Daoy (cell line): ENCODE measurements around the gene LYZL1. TPM values are rescaled to one million over a fixed set of nuclear protein-coding genes. Genes with fewer than 3 reads are reported as not detected.
"Not testable (repeated sequence)": the region's sequence is repeated elsewhere in the genome, so short reads cannot be mapped to it uniquely, and the experiment has no call there.

ENCODE experiments used
- DNase-seq: peaks from one replicate; pipeline ENCODE4 v3.0.0-alpha.2; 2015; ENCODE audit warnings: low read depth
- total RNA-seq: library from RNA; depleted of rRNA; stranded (reverse); fragments of >200 nt; shearing (Covaris generic); gene quantifications from 2 replicates; pipeline ENCODE4 v1.2.3, GENCODE V29; 2014

The LYZL1 gene
- total RNA-seq, 1 experiment from 2014 or later = not detected

- no peak for DNase-seq
Observed at GRCh38 chr10:29329420-29329819, 40.5 kb downstream of the LYZL1 start.

DNA sequence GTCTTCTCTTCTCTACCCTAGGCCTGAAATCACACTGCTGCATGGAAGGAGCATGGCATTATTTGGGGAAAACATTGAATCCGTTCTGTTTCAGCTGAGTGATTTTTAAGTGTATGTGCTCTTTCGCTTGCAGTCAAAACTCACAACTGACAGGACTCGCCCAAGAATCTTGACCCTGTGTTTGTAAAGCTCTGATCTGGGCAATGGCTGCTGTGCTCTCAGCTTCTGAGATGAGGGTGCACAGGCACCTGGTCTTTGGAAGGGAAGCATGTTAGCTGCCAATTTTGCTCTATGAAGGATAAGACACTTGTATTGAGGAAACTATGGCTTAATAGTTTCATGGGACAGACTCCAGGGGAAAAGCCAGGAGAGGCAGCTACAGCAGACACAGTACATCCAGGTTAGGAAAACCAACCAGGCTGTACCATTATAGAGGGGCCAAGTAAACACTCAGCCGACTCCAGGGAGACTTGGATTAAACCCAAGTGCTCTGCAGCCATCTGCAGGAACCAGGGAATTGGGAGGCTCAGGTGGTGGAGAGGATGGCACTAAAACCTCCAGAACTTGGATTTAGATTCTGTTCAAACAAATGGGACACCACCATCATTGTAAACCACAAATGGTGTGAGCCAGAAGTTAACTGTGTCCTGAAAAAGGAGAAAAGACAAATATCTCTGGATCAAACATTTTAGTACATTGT, 43.3 kb downstream of the LYZL1 start:
- DNase-seq = no peak

DNA sequence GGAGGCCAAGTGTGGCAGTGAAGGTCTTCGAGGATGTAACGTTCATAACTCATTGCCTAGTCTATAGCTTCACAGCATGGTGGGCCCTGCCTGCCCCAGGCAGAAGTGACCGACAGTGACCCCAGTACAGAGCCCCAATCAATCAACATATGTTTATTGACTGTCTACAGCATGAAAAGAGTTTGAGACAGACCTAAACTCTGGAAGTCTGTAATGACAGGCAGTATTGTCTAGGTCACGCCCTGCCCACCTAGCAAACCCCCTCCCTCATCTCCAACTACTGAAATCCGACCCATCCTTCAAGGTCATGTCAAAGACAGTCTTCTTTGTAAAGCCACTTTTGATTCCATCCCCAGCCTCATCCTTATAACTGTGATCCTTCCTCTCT, 43.9 kb downstream of the LYZL1 start:
- no peak for DNase-seq

- DNase-seq = not testable (repeated sequence)
Observed at GRCh38 chr10:29337526-29337925, 48.7 kb downstream of the LYZL1 start.

- DNase-seq = no peak
Observed at GRCh38 chr10:29343607-29344038, 54.8 kb downstream of the LYZL1 start.

DNA sequence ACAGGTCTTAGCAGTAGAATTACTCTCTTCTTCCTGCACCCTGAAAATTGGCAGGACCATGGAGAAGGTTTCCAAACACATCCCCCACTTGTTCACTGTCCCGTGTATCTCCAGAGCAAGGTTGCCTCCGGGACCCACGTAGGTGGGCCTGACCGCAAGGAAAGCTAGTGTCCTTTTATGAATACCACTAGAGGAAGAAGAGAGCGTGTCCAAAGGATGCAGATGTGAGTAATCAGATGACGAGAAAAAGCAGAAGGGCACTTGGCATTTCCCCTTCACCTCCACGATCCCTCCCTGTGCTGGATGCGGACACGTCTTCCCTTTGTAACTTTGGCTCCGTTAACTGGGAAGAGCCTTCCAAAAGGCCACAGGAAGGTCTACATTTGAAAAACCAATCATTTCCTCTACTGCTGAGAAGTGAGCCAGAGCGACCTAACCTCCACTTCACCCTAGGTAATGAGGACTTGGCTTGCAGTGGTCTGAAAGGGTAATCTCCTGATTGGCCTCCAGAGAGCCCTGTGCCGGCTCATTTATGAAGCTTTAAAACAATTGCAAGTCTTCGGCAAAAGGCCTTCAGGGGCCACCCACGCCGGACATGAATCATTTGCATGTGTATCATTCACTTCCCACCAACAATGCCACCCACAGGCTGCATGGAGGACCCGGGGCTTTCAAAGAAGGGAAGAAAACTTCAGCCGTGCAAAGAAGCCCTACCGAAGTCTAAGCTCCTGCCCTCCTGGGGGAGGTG, 55.4 kb downstream of the LYZL1 start:
- DNase-seq = peak; percentile 72

GRCh38 chr10:29345144-29345909, 56.5 kb downstream of the LYZL1 start:
- DNase-seq = no peak

GRCh38 chr10:29345910-29346209, 57.0 kb downstream of the LYZL1 start:
- no peak for DNase-seq

GRCh38 chr10:29346296-29347001, 57.6 kb downstream of the LYZL1 start:
- no peak for DNase-seq

DNA sequence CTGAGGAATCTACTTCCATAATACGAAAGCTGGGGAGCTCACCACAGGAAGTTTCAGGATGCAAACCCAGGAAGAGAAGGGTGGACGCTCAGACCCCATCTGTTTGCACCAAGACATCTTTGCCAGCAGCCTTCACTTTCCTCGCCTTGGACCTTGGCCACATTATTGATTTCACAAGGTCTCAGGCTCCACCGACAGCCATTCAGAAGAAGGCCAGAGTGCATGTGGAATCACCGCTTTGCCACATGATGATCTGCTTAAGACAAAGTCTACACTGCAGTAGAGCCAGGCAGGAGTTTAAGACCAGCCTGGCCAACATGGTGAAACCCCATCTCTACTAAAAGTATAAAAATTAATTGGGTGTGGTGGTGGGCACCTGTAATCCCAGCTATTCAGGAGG, 60.0 kb downstream of the LYZL1 start:
- no peak for DNase-seq

- DNase-seq = no peak
Observed at GRCh38 chr10:29353305-29353704, 64.4 kb downstream of the LYZL1 start.

- DNase-seq = no peak
Observed at GRCh38 chr10:29353887-29354561, 65.2 kb downstream of the LYZL1 start.

GRCh38 chr10:29355411-29355991, 66.6 kb downstream of the LYZL1 start:
- no peak for DNase-seq

DNA sequence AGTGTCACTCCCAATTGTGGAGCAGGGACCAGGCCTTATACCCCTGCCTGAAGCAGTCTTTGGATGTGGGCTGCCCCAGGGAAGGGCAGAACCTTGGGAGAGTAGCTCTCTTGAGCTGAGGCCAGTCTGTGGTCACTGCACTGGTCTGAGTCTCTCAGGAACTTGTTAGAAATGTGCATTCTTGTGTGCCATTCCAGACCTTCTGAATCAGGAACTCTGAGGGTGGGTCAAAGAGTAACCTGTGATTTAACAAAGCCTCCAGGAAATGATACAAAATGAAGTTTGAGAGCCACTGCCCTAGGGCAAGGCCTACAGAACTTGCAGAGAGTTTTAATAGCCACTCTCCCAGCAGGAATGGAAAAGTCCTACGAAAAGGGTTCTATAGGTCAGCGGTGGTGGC, 68.1 kb downstream of the LYZL1 start:
- DNase-seq = no peak

- no peak for DNase-seq
Observed at GRCh38 chr10:29358010-29358616, 69.2 kb downstream of the LYZL1 start.

GRCh38 chr10:29360215-29360853, 71.5 kb downstream of the LYZL1 start:
- not testable (repeated sequence) for DNase-seq
